Measurements from ENCODE around the gene RRP1B.

Gene RRP1B

DNA sequence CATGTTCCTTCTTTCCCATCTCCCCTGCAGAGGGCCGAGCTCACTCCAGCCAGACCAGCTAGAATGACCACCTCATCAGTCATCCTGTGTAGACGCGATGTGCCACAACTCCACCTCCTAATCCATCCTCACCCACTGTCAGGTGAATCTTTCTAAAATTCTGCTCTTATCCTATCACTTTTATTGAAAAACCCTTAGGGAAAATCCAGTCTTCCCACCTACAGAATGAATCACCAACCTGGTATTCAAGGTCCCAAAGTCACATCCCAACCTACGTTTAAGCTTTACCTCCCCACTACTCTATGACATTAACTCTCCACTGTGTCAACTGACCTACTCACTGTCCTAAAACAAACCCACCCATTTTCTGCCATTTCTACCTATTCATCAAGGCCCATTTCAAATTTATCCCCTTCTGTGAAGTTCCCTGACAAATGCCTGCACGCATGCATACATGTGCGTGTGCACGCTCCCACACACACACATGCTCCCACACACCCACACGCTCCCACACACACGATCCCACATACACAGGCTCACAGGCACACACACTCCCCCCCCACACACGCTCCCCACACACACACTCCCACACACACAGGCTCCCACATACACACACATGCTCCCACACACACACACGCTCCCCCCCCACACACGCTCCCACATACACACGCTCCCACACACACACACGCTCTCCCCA is 27.8 kb upstream of the RRP1B start:
- TF ChIP-seq, protein P1, sequence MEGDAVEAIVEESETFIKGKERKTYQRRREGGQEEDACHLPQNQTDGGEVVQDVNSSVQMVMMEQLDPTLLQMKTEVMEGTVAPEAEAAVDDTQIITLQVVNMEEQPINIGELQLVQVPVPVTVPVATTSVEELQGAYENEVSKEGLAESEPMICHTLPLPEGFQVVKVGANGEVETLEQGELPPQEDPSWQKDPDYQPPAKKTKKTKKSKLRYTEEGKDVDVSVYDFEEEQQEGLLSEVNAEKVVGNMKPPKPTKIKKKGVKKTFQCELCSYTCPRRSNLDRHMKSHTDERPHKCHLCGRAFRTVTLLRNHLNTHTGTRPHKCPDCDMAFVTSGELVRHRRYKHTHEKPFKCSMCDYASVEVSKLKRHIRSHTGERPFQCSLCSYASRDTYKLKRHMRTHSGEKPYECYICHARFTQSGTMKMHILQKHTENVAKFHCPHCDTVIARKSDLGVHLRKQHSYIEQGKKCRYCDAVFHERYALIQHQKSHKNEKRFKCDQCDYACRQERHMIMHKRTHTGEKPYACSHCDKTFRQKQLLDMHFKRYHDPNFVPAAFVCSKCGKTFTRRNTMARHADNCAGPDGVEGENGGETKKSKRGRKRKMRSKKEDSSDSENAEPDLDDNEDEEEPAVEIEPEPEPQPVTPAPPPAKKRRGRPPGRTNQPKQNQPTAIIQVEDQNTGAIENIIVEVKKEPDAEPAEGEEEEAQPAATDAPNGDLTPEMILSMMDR (conservative IDR thresholded peaks at IDR 0.05; ENCODE audit: low read depth, low read length), result no peak
- DNase-seq (ENCODE audit: low read depth), result no peak
- H3K4me3 ChIP-seq (ENCODE audit: low read depth, low read length), result no peak overlapping the region

DNA sequence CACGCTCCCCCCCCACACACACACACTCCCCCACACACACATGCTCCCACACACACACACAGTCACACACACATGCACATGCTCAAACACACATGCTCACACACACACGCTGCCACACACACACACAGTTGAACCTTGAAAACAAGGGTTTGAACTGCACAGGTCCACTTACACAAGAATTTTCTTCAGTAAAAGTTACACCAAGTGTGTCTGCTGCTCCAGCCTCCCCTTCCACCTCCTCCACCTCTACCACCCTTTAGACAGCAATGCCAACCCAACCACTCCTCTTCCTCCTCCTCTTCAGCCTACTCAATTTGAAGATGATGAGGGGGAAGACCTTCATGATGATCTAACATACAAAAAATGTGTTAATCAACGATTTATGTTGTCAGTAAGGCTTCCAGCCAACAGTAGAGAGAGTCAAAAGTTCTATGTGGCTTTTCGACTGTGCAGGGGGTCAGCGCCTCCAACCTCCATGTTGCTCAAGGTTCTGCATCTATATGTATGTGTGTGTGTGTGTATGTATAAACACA is 26.9 kb upstream of the RRP1B start:
- TF ChIP-seq, protein P1 (conservative IDR thresholded peaks at IDR 0.05; ENCODE audit: low read depth, low read length), result no peak
- peak; percentile 44 for DNase-seq (ENCODE audit: low read depth)
- no peak overlapping the region for H3K4me3 ChIP-seq (ENCODE audit: low read depth, low read length)

DNA sequence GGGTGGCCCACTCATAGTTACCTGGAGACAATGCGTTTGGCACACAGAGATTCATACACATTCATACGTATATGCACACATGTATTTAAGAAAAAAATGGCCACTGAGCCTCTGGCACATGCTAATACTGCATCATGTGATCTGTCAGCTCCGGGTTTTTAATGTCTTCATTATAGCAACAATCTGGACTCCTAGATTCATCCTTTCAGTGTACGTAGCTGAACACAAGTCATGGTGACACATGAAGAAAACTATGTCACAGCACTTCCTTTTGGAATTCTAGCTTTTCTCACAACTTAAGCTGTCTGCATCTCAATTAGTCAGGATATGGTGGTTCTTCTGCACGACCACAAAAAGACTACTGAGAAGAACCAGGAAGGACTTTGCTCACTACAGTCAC is 24.7 kb upstream of the RRP1B start:
- TF ChIP-seq, protein P1 (conservative IDR thresholded peaks at IDR 0.05; ENCODE audit: low read depth, low read length), result no peak
- no peak for DNase-seq (ENCODE audit: low read depth)
- no peak overlapping the region for H3K4me3 ChIP-seq (ENCODE audit: low read depth, low read length)

DNA sequence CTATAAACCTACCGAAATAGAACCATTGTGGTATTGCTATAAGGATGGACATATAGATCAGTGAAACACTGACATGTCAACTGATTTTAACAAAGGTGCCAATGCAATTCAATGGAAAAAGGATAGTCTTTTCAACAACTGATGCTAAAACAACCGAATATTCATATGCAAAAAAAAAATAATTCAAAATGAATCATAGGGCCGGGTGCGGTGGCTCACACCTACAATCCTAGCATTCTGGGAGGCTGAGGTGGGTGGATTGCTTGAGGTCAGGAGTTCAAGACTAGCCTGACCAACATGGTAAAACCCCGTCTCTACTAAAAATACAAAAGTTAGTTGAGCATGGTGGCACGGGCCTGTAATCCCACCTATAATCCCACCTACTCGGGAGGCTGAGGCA is 23.9 kb upstream of the RRP1B start:
- TF ChIP-seq, protein P1 (conservative IDR thresholded peaks at IDR 0.05; ENCODE audit: low read depth, low read length), result no peak
- no peak for DNase-seq (ENCODE audit: low read depth)
- no peak overlapping the region for H3K4me3 ChIP-seq (ENCODE audit: low read depth, low read length)

DNA sequence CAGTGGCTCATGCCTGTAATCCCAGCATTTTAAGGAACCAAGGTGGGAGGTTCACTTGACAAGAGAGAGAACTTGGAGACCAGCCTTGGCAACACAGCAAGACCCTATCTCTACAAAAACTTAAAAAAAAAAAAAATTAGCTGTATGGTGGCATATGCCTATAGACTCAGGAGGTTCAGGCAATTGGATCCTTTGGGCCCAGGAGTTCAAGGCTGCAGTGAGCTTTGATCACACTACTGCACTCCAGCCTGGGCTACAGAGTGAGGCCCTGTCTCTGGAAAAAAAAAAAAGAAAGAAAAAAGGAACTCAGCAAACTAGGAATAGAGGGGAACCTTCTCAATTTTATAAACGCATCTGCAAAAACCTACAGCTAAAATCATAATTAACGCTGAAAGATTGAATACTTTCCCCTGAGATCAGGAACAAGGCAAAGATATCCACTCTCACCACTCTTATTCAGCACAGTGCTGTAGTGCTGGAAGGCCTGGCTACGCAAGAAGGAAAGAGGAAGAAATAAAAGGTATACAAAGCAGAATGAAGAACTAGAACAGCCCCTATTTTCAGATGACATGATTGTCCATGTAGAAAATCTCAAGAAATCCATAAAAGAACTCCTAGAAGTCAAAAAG is 21.7 kb upstream of the RRP1B start:
- no peak overlapping the region for H3K4me3 ChIP-seq (ENCODE audit: low read depth, low read length)
- no peak for DNase-seq (ENCODE audit: low read depth)
- TF ChIP-seq, protein P1 (conservative IDR thresholded peaks at IDR 0.05; ENCODE audit: low read depth, low read length), result no peak

DNA sequence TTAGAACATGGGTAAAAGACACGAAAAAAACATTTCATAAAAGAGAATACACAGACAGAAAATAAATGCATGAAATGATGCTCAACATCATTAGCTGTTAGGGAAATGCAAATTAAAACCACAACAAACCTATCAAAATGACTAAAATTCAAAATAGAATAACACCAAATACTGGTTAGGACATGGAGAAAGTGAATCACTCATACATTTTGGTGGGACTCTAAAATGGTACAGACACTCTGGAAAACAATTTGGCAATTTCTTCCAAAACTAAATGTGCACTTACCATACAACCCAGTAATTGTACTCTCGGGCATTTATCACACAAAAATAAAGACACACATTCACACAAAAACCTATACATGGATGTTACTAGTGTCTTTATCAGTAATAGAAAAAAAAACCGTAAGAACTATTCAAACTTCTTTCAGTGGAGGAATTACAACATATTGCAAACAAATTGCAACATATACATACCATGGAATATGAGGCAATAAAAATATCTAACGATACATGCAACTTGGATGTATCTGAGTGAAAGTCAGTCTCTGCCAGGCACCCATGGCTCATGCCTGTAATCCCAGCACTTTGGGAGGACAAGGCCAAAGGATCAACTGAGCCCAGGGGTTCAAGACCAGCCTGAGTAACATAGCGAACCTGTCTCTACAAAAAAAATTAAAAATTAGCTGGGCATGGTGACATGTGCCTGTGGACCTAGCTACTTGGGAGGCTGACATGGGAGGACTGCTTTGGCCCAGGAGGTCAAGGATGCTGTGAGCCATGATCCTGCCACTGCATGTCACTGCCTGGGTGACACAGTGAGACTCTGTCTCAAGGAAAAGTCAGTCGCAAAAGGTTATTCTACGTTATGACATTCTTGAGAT is 19.6 kb upstream of the RRP1B start:
- peak; percentile 93 for DNase-seq (ENCODE audit: low read depth)
- H3K4me3 ChIP-seq (ENCODE audit: low read depth, low read length), result no peak overlapping the region
- TF ChIP-seq, protein P1 (conservative IDR thresholded peaks at IDR 0.05; ENCODE audit: low read depth, low read length), result no peak

All from choroid plexus epithelial cell (primary cell).